ENCODE results near the gene RAD1. TPM values are rescaled to one million over a fixed set of nuclear protein-coding genes. Genes with fewer than 3 reads are reported as not detected.

RAD1 gene
- total RNA-seq, 1 donor from 2014 or later = 77.3 TPM

- peak; percentile 35 for DNase-seq (ENCODE audit: low spot score)
Observed at GRCh38 chr5:34865091-34865490, 50.2 kb downstream of the RAD1 start.

GRCh38 chr5:34863946-34864345 is 51.4 kb downstream of the RAD1 start:
- DNase-seq (ENCODE audit: low spot score) = no peak

- no peak for DNase-seq (ENCODE audit: low spot score)
Observed at GRCh38 chr5:34859253-34859652, 56.1 kb downstream of the RAD1 start.

GRCh38 chr5:34858790-34859189 is 56.5 kb downstream of the RAD1 start:
- no peak for DNase-seq (ENCODE audit: low spot score)

- no peak for DNase-seq (ENCODE audit: low spot score)
Observed at GRCh38 chr5:34857894-34858293, 57.4 kb downstream of the RAD1 start.

GRCh38 chr5:34857161-34857560 is 58.1 kb downstream of the RAD1 start:
- DNase-seq (ENCODE audit: low spot score) = no peak

Other genes with a start within 250 kb of the RAD1 start
- 0.72 TPM for gene TTC23L, start 76.3 kb downstream of the RAD1 start, total RNA-seq (ENCODE audit: insufficient read depth, low replicate concordance)
- 38.8 TPM for gene BRIX1, start 207 bp upstream of the RAD1 start, total RNA-seq (ENCODE audit: insufficient read depth, low replicate concordance)
- gene DNAJC21, start 14.1 kb upstream of the RAD1 start, total RNA-seq (ENCODE audit: insufficient read depth, low replicate concordance) = 72.9 TPM
- gene AGXT2, start 132.4 kb upstream of the RAD1 start, total RNA-seq (ENCODE audit: insufficient read depth, low replicate concordance) = 2.2 TPM